Activated T-cell treated with anti-CD3 and anti-CD28 coated beads, Interleukin-2, amount 50 U/mL, for 48 hours (primary cell): ENCODE measurements around the gene TBX3.

Experiments used
- DNase-seq, 2 experiments: peaks; one replicate each; pipeline ENCODE4 v3.0.0-alpha.2; 2020

The TBX3 gene

DNA sequence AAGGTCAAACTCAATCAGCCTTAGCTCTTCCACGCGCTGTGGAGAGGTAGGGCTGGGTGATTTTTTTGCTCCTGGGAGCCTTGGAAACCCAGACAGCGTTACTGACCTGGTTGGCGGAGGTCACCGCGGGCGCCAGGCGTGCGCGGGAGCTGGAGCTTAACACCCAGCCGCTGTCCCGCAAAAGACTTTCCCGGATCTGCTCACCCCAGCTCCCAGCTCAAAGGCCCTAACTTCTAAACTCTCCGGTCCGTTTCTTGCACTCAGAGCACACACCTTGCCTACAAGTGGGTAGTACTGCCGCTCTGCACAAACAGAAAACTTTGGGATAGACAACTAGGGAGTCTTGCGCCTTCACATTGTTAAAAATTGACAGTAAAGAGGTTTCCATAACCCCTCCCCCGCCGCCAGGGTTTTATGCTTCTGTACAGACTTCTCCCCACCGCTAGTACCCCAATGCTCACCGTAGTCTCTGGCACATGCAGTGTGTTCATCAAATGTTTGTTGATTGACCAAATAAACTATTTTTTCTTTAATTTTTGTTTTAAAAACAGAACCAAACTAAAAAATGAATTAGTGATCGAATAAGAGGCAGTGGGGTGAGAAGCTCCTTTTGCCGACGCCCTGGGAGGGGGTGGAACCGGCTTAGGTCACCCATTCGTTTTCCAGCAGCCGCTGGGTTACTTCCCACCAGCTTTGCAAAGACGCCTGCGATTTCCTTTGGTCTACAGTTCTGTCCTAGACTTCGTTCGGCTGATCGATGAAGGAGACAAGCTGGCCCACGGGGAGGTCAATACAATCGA is 12.7 kb upstream of the TBX3 start:
- DNase-seq, result no peak

GRCh38 chr12:114695305-114695592 is 11.3 kb upstream of the TBX3 start:
- DNase-seq, result no peak

GRCh38 chr12:114694436-114695304 is 10.7 kb upstream of the TBX3 start:
- no peak for DNase-seq

- no peak for DNase-seq
Observed at GRCh38 chr12:114693532-114693931, 9.6 kb upstream of the TBX3 start.

GRCh38 chr12:114693059-114693531 is 9.1 kb upstream of the TBX3 start:
- DNase-seq, result no peak

DNA sequence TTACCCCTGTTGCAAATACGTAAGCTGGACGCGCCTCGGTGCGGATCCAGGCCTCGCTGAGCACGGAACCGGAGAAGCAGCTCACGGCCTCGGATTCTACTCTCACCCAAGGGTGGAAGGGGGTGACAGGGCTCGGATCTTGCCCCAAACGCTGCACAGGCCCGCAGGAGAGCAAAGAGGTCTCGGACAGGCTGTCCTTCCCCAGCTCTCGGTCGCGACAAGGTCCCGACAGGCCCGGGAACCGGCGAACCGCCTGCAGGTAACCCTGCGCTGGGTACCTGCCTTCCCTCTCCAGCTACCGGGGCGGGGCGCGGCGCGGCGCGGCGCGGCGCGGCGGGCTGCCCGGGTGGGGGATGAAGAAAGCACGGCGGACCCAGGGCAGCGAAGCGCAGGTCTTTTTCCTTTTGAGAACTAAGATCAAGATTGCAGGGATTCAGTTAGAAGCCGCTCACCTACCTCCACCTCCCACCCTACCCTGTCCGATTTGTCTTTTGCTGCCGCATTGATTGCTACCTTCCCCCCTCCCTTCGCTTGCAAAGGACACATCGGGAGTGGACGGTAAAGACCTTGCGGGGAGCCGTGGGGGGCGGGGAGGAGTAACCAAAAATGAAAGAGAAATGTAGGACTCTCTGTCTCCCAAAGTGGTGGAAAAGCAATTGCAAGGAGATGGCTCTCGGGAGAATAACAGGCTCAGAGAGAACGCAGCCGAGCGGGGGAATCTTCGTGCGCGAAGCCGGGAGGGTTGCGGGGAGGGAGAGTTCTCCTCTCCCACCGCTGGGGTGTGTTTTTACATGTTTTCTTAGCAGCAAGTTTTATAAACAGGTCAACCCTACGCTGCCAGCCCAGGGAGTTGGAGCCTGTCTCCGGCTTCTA is 8.4 kb upstream of the TBX3 start:
- no peak for DNase-seq

- no peak for DNase-seq
Observed at GRCh38 chr12:114691763-114692185, 7.8 kb upstream of the TBX3 start.

DNA sequence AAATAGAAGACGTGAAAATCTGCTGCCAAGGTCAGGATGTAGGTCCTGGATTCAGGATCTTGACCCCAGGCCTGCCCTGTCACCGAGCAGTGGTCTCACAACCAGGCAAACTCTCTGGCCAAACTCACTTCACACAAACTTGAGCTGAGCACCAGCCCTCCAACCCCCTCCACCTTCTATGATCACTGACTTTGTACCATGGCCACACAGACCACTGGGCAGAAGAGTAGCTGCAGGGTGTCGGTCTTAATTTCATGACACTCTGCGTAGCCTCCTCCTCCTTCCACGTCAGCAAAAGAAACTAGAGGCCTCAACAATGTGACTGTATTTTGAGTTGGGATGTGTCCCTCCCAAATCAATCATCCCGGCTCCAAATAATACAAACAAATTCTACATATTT is 7.2 kb upstream of the TBX3 start:
- DNase-seq, result no peak

- no peak for DNase-seq
Observed at GRCh38 chr12:114690267-114691135, 6.5 kb upstream of the TBX3 start.

GRCh38 chr12:114689075-114689994 is 5.4 kb upstream of the TBX3 start:
- DNase-seq, result no peak

DNA sequence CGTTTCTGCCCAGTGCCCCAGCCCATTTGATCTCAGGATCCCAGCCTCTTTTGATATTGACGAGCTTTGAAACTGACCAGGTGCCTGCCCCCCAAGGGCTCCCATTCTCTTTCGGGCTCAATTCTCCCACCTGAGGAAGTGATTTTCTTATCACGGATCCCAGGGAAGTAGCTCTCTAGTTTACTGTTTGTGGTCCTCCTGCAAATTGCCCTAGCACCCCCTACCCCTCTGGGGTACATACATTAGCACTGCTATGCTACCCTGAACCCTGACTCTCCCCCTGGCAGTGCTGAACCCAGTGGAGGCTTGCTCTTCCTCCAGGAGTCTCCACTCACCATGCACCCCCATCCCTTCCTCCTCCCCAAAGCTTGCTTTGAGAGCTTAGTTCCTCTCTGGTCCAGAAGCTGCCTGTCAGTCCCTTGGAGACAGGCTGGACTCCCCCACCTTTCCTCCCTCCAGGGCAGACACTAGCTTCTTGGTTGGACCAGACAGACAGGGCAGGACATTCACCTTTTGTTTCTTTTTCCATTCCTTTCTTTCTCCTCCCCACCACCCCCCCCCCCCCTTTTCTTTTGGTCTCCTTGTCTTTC is 4.4 kb upstream of the TBX3 start:
- DNase-seq, result no peak

GRCh38 chr12:114687802-114688201 is 3.8 kb upstream of the TBX3 start:
- DNase-seq, result no peak

GRCh38 chr12:114686773-114687500 is 3.0 kb upstream of the TBX3 start:
- DNase-seq, result no peak

- DNase-seq, result no peak
Observed at GRCh38 chr12:114686426-114686772, 2.4 kb upstream of the TBX3 start.

DNA sequence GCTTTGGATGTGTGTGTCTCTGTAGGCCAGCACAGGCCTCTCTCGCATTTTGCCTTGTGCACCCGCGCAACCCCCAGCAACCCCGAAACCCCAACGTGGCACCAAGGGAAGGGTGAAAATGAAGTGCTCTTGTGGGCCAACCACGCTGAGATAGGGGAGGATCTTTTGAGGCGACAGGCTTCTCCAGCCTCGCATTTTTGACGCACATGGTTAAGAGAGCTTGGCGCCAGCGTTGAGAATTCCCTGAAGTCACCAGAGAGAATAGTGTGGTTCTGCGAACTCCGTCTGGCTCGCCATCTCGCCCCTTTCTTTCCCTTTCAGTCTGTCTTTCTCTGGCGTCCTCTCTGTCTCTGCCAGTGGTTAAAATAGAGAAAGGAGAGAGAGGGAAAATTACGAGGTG is 1.9 kb upstream of the TBX3 start:
- no peak for DNase-seq

DNA sequence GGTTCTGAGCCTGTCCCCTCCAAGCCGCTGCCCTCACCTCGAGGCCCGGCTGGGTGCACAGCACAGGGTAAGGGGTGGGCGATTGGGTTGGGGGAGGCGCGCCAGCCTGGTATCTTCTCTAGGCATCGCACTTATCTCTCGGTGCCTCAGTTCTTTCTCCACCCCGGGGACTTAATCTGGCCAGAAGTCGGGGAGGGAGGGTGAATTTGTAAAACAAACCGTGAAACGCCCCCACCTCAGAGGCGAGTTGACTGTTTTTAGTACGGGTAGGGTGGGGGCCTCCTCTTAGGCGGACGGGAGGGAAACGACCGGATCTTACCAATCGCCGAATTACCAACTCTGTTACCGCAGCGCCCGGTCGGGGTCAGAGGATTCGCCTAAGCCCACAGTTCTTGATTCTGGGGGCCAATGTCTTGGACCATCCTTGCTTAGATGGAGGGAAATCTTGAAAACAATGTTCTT is 1.4 kb upstream of the TBX3 start:
- no peak for DNase-seq

GRCh38 chr12:114684870-114685273 is 897 bp upstream of the TBX3 start:
- no peak for DNase-seq

DNA sequence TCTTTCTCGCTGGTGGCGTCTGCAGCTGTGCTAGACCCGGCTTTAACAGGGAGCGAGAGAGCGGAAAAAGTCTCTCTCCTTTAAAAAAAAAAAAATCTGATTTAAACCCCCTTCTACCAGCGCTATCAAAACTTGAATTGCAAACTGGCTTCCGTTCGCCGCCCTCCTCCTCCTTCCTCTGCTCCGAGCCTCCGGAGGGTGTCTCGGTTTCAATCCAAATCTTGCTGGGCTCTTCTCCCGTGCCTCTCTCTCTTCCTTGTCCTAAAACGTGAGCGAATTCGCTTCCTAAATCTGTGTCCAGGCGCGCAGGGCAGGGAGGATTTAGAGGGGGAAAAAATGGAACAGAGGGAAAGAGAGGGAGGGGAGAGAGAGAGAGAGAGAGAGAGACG is 272 bp downstream of the TBX3 start:
- DNase-seq, result no peak

DNA sequence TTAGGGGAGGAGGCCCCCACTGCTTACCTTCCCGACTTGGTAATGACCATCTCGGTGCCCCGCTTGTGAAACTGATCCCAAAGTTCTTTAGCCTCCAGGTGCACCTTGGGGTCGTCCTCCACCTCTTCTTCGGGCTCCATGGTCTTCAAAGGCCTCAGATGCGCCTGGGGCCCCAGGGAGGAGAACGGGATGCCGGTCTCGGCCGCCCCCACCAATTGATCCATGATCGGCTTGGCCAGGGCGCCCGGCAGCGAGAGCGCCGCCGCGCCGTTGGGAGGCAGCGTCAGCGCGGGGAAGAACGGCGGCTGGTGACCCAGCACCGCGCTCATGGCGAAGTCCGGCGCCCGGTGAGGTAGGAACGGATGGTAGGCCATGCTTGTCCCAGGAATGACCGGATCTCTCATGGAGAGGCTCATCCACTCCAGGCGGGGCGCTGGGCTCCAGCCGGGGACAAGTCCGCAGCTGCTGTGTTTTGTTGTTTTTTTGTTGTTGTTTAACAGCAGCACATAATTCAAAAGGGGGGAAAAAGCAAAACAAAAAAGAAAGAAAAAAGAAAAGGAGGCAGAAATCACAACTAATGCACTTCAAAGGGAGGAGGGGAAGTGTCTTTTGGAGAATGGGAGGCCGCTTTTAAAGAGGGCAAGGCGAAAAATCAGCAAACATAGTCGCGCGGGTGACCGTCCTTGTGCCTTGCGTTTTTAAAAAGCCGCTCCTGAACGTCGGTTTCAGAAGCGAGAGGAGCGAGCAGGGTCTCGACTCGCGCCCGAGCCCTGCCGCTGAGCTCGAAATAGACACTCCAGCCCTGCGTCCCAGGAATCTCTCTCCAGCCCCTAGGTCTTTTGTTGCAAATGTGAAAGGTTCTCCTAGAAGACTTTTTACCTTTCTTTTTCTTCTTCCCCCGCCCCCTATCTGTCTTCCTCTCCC is 928 bp downstream of the TBX3 start:
- DNase-seq, result no peak
